Pulmonary artery endothelial cell (primary cell): Measurements from ENCODE around the gene PDE5A. TPM values are rescaled to one million over a fixed set of nuclear protein-coding genes. Genes with fewer than 3 reads are reported as not detected.
A peak's percentile ranks its signal among the peaks of the same experiment; 100 is the strongest.

Experiments used
- DNase-seq: peaks from one replicate; pipeline ENCODE4 v3.0.0-alpha.2; 2011; ENCODE audit warnings: low read depth, low spot score
- total RNA-seq: library from RNA; depleted of rRNA; stranded (reverse); fragments of >200 nt; gene quantifications from 2 replicates; pipeline ENCODE4 v1.2.3, GENCODE V29; 2014

Gene PDE5A
- total RNA-seq, 1 donor from 2014 or later, result 6.4 TPM

DNA sequence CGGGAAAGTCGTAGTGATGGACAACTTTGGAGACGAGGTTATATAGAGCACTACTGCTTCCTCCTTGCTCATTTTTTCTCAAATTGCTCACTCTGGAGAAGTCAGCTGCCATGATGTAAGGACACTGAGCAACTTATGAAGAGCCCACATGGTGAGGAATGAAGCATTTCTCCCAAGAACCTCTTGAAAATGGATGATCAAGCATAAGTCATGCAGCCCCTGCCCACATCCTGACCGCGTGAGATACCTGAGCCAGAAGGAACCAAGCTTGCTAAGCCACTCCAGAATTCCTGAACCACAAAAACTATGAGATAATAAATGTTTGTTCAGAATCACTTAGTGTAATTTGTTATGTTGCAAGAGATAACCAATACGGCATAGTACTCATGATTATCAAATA, 42.8 kb downstream of the PDE5A start:
- DNase-seq, result no peak

GRCh38 chr4:119581190-119581873, 47.3 kb downstream of the PDE5A start:
- DNase-seq, result no peak

GRCh38 chr4:119580293-119580692, 48.3 kb downstream of the PDE5A start:
- no peak for DNase-seq

DNA sequence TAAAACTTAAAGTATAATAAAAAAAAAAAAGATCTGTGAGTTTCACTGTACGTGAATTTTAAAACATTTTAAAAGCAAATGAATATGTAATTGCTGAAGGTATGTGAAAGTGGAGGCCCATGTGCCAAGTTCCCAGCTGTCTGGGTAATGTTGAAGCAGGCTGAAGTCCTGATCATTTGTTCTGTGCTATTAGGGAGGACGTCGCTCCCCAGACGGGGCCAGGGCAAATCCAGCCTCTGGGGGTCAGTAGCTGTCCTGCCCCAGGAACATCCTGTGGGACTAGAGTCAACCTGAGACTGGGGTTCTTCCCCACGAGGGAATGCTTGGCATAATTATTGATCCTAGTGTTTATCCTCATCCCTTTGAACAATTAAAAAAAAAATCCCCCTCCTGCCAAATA, 48.8 kb downstream of the PDE5A start:
- no peak for DNase-seq

DNA sequence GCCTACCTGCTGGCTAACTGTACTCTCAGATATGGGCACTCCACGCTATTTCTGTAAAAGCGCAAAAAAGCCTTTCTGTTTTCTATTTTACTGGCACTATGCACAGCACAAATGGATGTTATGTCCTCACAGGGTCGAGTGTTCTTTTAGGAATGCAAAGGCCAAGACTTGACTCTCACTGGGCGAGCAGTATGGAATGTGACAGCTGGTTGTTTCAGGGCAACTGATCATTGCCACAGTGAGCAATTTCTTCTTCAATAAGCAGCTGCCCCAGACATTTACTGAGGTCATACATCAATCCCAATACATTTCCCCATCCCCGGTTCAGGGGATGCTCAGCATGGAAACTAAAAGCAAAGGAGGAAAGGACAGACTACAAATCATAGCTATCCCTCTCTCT, 58.2 kb downstream of the PDE5A start:
- no peak for DNase-seq

GRCh38 chr4:119564106-119564505, 64.5 kb downstream of the PDE5A start:
- DNase-seq, result no peak

DNA sequence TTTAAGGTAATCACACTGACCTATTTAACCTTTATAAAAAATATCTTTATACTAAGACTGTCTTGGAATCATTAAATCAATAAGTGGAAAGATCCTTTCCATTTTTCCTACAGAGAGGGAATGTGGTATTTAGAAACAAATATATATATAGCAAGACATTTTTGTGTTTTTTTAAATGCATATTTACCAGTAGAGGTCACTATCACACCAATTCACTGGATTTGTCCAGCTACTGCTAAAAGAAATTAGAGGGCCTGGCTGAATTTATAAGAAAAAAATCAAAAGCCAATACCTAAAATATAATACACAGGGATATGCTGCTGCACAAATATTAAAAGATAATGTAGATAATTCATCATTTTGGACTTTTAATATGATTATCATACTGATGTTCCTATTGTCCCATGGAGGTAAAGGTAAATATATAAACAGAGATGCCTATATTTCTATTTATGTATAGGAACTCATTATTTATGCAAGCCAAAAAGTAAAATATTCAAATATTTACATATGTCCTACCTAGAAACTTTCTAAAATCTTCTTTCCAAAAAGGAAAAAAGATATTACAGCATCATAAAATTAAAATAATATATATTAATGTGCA, 69.5 kb downstream of the PDE5A start:
- DNase-seq, result peak; percentile 11

- DNase-seq, result no peak
Measured at GRCh38 chr4:119550857-119551532, 77.6 kb downstream of the PDE5A start.

DNA sequence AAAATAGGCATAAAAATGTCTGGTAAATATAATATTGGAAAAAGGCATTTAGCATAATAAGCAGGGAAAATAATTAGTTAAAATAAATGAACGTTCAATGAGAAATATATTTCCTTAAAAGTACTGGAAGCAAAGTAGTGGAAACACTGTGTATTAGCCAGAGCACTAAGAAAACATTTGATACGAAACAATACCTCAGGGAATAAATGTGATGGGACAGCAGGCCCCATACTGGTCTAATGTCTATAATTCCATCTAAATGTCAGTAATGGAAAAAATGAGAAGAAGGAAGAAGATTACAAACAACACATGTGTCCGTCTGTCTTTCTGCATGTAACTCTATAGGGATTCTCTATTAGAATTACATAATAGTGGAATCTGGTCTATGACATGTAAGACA, 79.0 kb downstream of the PDE5A start:
- no peak for DNase-seq

- DNase-seq, result no peak
Measured at GRCh38 chr4:119543779-119544178, 84.8 kb downstream of the PDE5A start.

- no peak for DNase-seq
Measured at GRCh38 chr4:119543187-119543586, 85.4 kb downstream of the PDE5A start.

DNA sequence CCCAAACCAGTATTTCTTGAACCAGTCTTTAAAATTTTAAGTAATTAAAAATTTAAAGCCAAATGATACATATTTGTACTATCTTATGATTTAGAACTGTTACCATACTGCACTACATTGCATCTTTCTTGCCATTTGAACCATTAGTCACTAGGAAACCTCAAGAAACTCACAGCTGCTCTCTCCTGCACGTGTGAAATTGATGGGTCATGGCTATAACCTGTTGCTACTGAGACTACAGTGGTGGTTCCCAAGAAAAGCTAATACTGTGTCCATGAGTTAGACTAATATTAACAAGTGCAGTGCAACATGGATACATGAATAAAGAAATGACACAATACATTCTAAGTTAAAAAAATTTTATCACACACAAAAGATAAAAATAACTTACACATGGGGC, 88.4 kb downstream of the PDE5A start:
- no peak for DNase-seq

DNA sequence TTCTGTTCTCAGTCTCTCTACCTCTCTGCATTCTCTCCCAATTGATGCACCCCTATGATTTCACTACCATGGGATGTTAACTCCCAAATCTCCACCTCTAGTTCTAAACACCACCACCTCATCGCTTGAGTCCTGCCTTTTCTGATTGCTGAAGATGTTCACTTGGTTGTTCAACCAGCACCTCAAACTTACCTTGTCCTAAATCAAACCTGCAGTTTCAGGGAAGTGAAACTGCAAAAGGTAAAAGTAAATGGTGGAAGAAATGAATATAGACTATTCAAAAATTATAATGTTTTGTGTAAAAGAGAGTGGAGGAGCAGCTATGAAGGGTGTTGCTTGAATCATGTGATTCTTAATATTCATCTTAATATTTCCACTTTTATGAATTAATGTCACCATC, 91.0 kb downstream of the PDE5A start:
- DNase-seq, result no peak

DNA sequence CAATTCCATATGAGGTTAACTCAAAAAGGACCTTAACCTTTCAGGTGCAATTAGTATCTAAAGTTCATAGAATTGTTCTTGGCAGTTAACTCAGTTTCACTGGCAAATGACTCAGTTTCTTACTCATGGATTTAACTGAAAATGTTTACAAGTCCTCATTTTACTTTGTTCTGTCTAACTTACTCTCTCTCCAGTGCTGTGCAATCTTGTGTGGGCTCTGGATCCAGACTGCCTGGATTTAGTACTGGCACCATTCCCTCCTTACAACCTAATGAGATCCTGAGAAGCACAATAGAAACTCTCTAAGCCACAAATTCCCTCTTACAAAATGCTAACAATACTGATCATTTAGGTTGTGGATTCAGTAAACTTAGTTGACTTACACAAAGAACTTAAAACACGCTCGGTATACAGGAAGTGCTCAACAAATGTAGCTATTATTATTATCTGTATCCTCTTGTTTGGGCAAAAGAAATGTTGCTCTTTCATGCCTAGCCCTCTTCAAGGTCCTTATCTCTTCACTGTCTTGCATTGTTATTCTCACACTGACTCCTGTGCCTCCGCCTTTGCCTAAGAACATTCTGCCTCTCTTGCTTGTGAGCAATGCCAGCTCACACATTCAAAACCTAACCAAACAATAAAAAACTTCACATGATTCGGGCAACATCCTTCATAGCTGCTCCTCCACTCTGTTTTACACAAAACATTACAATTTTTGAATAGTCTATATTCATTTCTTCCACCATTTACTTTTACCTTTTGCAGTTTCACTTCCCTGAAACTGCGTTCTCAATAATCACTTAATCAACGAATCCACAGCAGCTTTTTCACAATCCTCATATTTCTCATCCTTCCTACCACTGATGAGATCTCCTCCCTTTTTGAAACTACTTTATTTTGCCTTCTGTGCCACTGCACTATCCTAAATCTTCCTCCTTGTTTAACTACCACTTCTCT, 91.8 kb downstream of the PDE5A start:
- no peak for DNase-seq

GRCh38 chr4:119532319-119532718, 96.3 kb downstream of the PDE5A start:
- no peak for DNase-seq

DNA sequence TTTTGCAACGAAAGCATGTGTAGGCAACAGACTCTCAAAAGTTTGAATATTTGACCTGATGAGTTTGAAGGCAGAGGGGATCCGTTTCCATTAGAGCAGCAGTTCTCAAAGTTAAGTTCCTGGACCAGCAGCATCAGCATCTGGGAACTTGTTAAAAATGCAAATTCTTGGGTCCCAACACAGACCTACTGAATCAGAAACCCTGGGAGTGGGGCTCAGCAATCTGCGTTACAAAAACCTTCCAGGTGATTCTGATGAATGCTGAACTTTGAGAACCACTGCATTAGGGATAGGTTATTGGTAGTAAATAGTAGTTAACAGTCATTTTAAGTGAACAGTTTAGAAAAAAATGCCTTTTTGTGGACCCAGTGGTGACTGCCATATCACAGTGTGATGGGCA, 98.8 kb downstream of the PDE5A start:
- no peak for DNase-seq

GRCh38 chr4:119526786-119527550, 101.6 kb downstream of the PDE5A start:
- no peak for DNase-seq

DNA sequence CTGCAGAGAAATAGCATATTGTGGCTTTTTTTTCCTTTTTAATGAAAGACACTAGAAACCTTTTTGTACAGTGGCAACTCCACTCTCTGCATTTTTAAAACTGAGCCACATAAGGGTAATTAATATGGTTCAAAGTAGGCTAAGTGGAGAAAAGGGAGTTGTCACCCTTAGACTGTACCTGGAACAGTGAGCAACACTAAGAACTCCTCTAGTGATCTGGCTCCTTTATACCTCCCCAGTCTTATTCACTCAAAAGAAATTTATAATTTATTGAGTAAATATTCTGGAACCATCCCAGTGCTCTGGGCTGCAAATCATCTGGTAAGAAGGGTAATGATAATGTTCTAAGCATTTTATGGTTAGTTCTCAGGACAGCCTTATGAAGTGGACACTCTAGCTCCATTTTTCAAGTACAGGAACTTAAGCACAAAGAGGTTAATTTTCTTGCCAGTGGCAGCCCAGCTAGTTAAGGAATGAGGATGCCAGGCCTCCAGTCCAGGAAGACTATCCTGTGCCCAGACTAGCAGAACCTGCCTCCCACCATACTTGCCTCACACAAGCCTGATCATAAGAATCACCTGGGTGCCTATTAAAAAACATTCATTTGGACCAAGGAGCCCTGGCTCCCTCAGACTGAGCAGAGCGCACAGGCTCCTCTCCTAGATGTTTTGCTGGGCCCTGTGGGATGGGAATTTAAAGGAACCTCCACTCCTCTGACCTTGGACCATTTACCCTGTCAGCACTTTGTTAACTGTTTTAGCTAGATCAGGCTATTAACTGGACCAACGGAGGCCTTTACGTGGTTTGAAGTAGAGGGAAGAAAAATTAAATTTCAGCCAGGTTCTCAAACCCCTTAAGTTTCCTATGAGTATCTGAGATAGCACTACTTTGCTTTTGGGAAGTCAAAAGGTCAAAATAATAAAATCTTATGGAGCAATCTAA, 102.6 kb downstream of the PDE5A start:
- DNase-seq, result no peak

DNA sequence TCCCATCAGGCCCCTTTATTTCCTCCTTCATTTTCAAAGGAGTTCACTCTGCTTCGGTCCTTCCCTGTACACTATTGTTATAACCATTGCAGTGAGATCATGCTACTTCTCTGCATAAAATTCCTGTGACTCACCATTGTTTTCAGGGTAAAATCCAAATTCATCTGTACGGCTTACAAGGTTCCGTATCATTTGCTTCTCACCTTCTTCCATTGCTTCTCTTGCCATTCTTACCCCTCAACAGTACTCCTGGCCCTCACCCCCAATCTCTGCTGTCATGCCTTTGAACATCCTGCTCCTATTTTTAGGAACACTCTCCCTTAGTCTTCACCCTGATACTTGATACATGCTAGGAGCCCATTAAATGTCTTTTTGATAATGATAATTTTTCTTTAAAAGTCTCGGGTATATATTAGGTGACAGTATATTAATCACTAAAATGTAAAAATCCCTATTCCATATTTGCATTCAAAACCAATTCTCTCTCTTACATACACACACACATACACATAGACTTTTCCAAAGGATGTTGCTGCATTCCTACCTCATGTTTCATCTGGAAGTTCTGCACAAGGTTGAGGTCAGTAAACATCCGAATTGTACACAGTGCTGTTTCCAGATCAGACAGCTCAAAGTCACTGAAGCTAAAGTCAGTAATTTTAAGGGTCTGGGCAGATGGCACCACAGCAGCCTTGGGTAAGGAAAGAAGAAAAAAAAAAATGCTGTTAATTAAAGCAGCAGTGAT, 103.4 kb downstream of the PDE5A start:
- peak; percentile 83 for DNase-seq
